Stomach (tissue), 4 donors: Measurements from ENCODE around the gene WIPF2.

ENCODE experiments used
- CTCF ChIP-seq, 7 experiments: fragments of 450-650 bp in 4 of 7; fragments of 200-600 bp in 3 of 7; sonication (generic) in 3 of 7; IDR thresholded peaks; one replicate each; pipeline ENCODE4 v1.5.1; 2016 to 2019; ENCODE audit warnings: antibody characterized with exemption in 7 of 7, control low read depth in 2 of 7, mild to moderate bottlenecking in 1 of 7
- EP300 ChIP-seq: sonication (generic); formaldehyde crosslinking; IDR thresholded peaks from one replicate; pipeline ENCODE4 v1.6.1; 2017; ENCODE audit warnings: antibody characterized with exemption

- TF ChIP-seq CTCF (IDR thresholded peaks at IDR 0.05): no peak
- TF ChIP-seq EP300: no peak
These were observed 37.9 kb upstream of the WIPF2 start for GRCh38 chr17:40181205-40181604.
